HG03280 (cell line): Measurements from ENCODE around the gene CYP27C1.
"Not testable (repeated sequence)": the region's sequence is repeated elsewhere in the genome, so short reads cannot be mapped to it uniquely, and the experiment has no call there.

Experiments used
- ATAC-seq: cut with Tn5 transposase; IDR thresholded peaks from one replicate; pipeline ENCODE4 v1.9.1; 2021; ENCODE audit warnings: mild to moderate bottlenecking, moderate library complexity; ENCODE audit not compliant: unreplicated experiment

CYP27C1 gene

GRCh38 chr2:127175041-127175721, 44.9 kb downstream of the CYP27C1 start:
- no peak for ATAC-seq

- ATAC-seq, result no peak
These were observed 45.5 kb downstream of the CYP27C1 start for GRCh38 chr2:127174640-127175039.

GRCh38 chr2:127174136-127174535, 46.0 kb downstream of the CYP27C1 start:
- no peak for ATAC-seq

- no peak for ATAC-seq
These were observed 47.0 kb downstream of the CYP27C1 start for GRCh38 chr2:127173057-127173456.

GRCh38 chr2:127172306-127172705, 47.8 kb downstream of the CYP27C1 start:
- no peak for ATAC-seq

- ATAC-seq, result no peak
These were observed 49.5 kb downstream of the CYP27C1 start for GRCh38 chr2:127170452-127171197.

GRCh38 chr2:127170021-127170420, 50.1 kb downstream of the CYP27C1 start:
- ATAC-seq, result no peak

GRCh38 chr2:127169066-127169660, 50.9 kb downstream of the CYP27C1 start:
- ATAC-seq, result no peak

- no peak for ATAC-seq
These were observed 53.8 kb downstream of the CYP27C1 start for GRCh38 chr2:127166231-127166860.

- ATAC-seq, result no peak
These were observed 54.6 kb downstream of the CYP27C1 start for GRCh38 chr2:127165539-127165935.

- no peak for ATAC-seq
These were observed 55.1 kb downstream of the CYP27C1 start for GRCh38 chr2:127164761-127165538.

GRCh38 chr2:127163921-127164320, 56.2 kb downstream of the CYP27C1 start:
- ATAC-seq, result no peak

- ATAC-seq, result not testable (repeated sequence)
These were observed 57.1 kb downstream of the CYP27C1 start for GRCh38 chr2:127163090-127163406.

GRCh38 chr2:127162261-127163089, 57.6 kb downstream of the CYP27C1 start:
- no peak for ATAC-seq

GRCh38 chr2:127161176-127162136, 58.6 kb downstream of the CYP27C1 start:
- ATAC-seq, result no peak

- ATAC-seq, result no peak
These were observed 59.4 kb downstream of the CYP27C1 start for GRCh38 chr2:127160676-127161075.

GRCh38 chr2:127159543-127159942, 60.6 kb downstream of the CYP27C1 start:
- ATAC-seq, result no peak

- ATAC-seq, result no peak
These were observed 61.3 kb downstream of the CYP27C1 start for GRCh38 chr2:127158614-127159290.
